Tibial artery (tissue), 4 donors: ENCODE measurements around the gene FAM219A.

Experiments
- DNase-seq, 2 donors: peaks; one replicate each; pipeline ENCODE4 v3.0.0-alpha.2; 2019
- H3K27ac ChIP-seq, 2 donors: fragments of 200-600 bp; sonication (generic) in 1 of 2; 1 replicate in 1 of 2; 2 replicates in 1 of 2; pipeline ENCODE4 v1.5.1; 2018 to 2019; ENCODE audit warnings: mild to moderate bottlenecking in 1 of 2
- H3K27me3 ChIP-seq, 2 donors: fragments of 200-600 bp; sonication (generic) in 1 of 2; one replicate each; pipeline versions ENCODE4 v1.5.1 to v1.6.0; 2016 to 2019
- H3K36me3 ChIP-seq, 3 donors: fragments of 200-600 bp; sonication (generic) in 2 of 3; one replicate each; pipeline ENCODE4 v1.5.1; 2016 to 2019; ENCODE audit warnings: mild to moderate bottlenecking in 2 of 3
- H3K4me1 ChIP-seq, 4 donors: fragments of 200-600 bp; sonication (generic) in 2 of 4; 1 replicate in 3 of 4; 2 replicates in 1 of 4; pipeline ENCODE4 v1.5.1; 2016 to 2019
- H3K4me3 ChIP-seq, 2 donors: fragments of 200-600 bp; sonication (generic) in 1 of 2; 1 replicate in 1 of 2; 2 replicates in 1 of 2; pipeline ENCODE4 v1.5.1; 2018 to 2019; ENCODE audit warnings: mild to moderate bottlenecking in 2 of 2
- H3K9me3 ChIP-seq, 3 donors: fragments of 200-600 bp; sonication (generic) in 1 of 3; one replicate each; pipeline ENCODE4 v1.5.1; 2016 to 2019
- intact Hi-C: fragments of 100-400 bp; cut with DNase I; formaldehyde crosslinking; loops from one replicate; pipeline ENCODE4 v1.15.0; 2023; ENCODE audit warnings: low total_unique reads
- TF ChIP-seq, protein P1 (sequence below), 2 experiments: fragments of 200-600 bp in 1 of 2; fragments of 450-650 bp in 1 of 2; IDR thresholded peaks; one replicate each; pipeline ENCODE4 v1.5.1; 2017 to 2019; ENCODE audit warnings: antibody characterized with exemption in 2 of 2, mild to moderate bottlenecking in 1 of 2, moderate library complexity in 1 of 2

FAM219A gene

DNA sequence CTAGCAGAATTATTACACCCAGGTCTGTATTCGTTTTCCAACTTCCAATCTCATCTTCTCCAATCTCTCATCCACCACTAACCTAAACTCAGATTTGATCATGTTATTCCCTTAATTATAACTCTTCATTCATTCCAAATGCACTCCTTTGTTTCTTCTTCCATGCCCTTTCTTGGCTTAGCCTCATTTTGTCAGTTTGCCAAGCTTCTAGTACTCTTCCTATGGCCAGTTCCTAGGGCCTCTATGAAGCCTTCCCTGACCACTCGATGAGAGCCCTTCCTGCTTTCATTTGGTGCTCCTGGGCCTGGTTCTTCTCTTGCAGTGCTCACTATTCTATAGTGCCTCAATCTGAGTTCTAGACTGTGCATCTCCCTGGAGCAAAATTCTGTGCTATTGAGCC, 5.8 kb downstream of the FAM219A start:
- H3K9me3 ChIP-seq: no peaks in the 10 kb centered on the region
- H3K27me3 ChIP-seq: no peaks in the 10 kb centered on the region
- no peak for DNase-seq
- TF ChIP-seq, protein P1, sequence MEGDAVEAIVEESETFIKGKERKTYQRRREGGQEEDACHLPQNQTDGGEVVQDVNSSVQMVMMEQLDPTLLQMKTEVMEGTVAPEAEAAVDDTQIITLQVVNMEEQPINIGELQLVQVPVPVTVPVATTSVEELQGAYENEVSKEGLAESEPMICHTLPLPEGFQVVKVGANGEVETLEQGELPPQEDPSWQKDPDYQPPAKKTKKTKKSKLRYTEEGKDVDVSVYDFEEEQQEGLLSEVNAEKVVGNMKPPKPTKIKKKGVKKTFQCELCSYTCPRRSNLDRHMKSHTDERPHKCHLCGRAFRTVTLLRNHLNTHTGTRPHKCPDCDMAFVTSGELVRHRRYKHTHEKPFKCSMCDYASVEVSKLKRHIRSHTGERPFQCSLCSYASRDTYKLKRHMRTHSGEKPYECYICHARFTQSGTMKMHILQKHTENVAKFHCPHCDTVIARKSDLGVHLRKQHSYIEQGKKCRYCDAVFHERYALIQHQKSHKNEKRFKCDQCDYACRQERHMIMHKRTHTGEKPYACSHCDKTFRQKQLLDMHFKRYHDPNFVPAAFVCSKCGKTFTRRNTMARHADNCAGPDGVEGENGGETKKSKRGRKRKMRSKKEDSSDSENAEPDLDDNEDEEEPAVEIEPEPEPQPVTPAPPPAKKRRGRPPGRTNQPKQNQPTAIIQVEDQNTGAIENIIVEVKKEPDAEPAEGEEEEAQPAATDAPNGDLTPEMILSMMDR (IDR thresholded peaks at IDR 0.05): no peak
- H3K4me1 ChIP-seq: peaks cover 0 to 34% (median 20%) of the 10 kb centered on the region in 4 donors
- H3K4me3 ChIP-seq: no peak overlapping the region
- H3K27ac ChIP-seq: no peak overlapping the region
- intact Hi-C loops: loop anchor here (10.0 kb wide), 1 partner anchor 162 kb away; the partner anchor contains the start of gene RPP25L
- H3K36me3 ChIP-seq: no peaks in the 10 kb centered on the region

DNA sequence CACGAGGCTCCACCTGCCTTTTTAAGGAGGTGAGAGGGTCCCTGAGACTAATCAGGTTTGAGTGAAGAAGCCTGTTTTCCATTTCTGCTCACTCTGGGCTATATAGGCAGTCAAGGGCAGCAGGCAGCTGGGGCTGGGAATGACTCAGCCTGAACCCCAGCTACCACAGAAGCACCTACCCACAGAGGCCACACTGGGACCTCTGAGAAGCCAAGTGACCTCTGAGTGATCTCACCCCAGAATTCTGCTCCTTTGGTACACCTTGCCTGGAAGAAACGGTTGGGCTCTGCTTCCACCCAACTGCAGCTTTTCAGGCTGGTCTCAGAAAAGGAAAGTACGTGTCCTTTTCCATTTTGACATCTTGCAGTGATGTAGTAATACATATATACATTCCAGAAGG, 6.8 kb downstream of the FAM219A start:
- intact Hi-C loops: loop anchor here (10.0 kb wide), 1 partner anchor 163 kb away; the partner anchor contains the start of gene RPP25L
- H3K9me3 ChIP-seq: no peaks in the 10 kb centered on the region
- H3K4me1 ChIP-seq: peaks cover 0 to 27% (median 10%) of the 10 kb centered on the region in 4 donors
- no peak overlapping the region for H3K4me3 ChIP-seq
- H3K36me3 ChIP-seq: no peaks in the 10 kb centered on the region
- H3K27me3 ChIP-seq: no peaks in the 10 kb centered on the region
- TF ChIP-seq, protein P1 (IDR thresholded peaks at IDR 0.05): no peak
- DNase-seq: no peak
- H3K27ac ChIP-seq: no peak overlapping the region

DNA sequence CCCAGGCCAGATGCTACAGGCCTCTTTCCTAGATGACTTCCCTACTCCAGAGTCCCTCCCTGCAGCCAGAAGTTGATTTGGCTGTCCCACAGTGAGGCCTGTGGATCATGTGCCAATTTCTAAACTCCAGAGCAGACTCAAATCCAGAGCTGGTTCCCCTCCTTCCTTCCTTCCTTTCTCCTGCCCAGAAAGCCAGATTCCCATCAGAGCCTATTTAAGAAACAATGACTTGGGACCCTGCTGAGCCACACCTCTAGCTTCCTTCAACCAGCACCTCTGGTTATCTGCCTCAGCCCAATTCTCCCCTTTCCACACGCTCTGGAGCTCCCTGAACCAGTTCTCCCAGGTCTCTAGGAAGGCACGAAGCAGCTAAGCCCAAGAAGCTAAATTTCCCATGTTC, 7.2 kb downstream of the FAM219A start:
- Histone ChIP-seq H3K27me3 (no peaks in the 10 kb centered on the region), H3K36me3 (no peaks in the 10 kb centered on the region), H3K9me3 (no peaks in the 10 kb centered on the region), H3K4me1 (peaks cover 0 to 25% (median 8%) of the 10 kb centered on the region in 4 donors), H3K27ac (no peak overlapping the region), H3K4me3 (no peak overlapping the region)
- TF ChIP-seq, protein P1 (IDR thresholded peaks at IDR 0.05): no peak
- no peak for DNase-seq
- intact Hi-C loops: loop anchor here (10.0 kb wide), 1 partner anchor 164 kb away; the partner anchor contains the start of gene RPP25L

DNA sequence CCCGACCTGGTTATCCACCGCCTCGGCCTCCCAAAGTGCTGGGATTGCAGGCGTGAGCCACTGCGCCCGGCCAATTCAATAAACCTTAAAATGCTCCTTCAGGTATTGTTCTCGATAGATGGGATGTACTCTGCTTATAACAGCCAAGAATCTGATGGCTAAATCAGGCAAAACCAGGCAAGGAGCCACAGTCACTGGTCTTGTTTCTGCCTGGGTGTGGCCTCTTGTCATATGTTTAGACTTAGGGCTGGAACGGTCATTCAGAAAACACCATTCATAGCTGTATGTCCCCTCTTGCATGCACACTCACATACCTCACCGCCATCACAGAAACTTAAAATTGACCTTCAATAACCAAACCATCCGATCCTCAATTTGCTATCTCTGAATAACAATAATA, 7.7 kb downstream of the FAM219A start:
- Histone ChIP-seq H3K36me3 (no peaks in the 10 kb centered on the region), H3K9me3 (no peaks in the 10 kb centered on the region), H3K27me3 (no peaks in the 10 kb centered on the region), H3K4me1 (peaks cover 0 to 20% (median 4%) of the 10 kb centered on the region in 4 donors), H3K27ac (no peak overlapping the region), H3K4me3 (no peak overlapping the region)
- DNase-seq: no peak
- intact Hi-C loops: loop anchor here (10.0 kb wide), 1 partner anchor 164 kb away; the partner anchor contains the start of gene RPP25L
- TF ChIP-seq, protein P1 (IDR thresholded peaks at IDR 0.05): no peak

DNA sequence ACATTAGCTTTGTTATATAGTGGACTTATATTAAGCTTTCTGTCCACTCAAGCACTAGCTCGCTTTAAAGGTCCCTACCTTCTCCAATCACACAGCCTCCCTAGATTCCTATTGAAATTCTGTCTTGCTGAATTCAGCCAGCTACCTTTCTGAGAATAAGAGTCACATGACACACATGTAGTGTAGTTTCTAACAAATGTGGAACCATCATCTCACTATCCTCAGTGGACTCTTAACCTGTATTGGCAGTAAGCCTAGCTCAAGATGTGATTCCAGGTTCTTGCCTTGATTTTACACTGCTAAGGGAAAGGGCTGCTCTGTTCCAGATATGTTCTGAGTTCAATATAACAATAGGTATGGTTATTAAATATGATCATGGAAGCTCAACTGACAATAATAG, 11.4 kb downstream of the FAM219A start:
- intact Hi-C loops: no loop called here
- TF ChIP-seq, protein P1 (IDR thresholded peaks at IDR 0.05): no peak
- no peak for DNase-seq

DNA sequence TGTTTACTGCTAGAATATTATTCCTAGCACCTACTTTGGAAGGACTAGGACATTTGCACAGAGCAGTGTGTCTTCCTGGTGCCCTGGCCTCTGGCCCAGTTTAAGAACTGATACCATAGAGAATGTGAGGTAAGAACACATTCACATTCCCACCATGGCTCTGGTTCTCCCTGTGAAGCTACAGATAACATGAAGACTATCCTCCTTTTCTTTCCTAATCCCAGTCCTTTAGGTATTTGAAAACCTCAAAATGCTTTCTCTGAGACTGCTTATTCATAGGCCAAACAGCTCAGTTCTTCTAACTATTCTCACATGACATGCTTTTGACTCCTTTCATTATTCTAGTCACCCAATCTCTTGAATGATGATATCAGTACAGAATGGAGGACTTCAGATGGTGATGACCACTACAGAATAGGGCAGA, 11.9 kb downstream of the FAM219A start:
- intact Hi-C loops: no loop called here
- peaks cover 0 to 4% (median 0%) of the 10 kb centered on the region in 4 donors for H3K4me1 ChIP-seq

More for the DNA sequence above, 11.4 kb downstream of the FAM219A start:
- Histone ChIP-seq H3K9me3 (no peaks in the 10 kb centered on the region), H3K4me1 (peaks cover 0 to 8% (median 0%) of the 10 kb centered on the region in 4 donors), H3K27me3 (no peaks in the 10 kb centered on the region), H3K36me3 (no peaks in the 10 kb centered on the region), H3K4me3 (no peak overlapping the region), H3K27ac (no peak overlapping the region)

More for the DNA sequence above, 11.9 kb downstream of the FAM219A start:
- no peak for DNase-seq
- no peak overlapping the region for H3K27ac ChIP-seq
- no peak overlapping the region for H3K4me3 ChIP-seq
- no peaks in the 10 kb centered on the region for H3K9me3 ChIP-seq
- no peaks in the 10 kb centered on the region for H3K36me3 ChIP-seq
- H3K27me3 ChIP-seq: no peaks in the 10 kb centered on the region
- TF ChIP-seq, protein P1 (IDR thresholded peaks at IDR 0.05): no peak
